Activated T-helper 17 cell treated with anti-CD3 and anti-CD28 coated beads, Interleukin-2, amount 50 U/mL, for 72 hours (primary cell): ENCODE data around the gene MOB3A. TPM values are rescaled to one million over a fixed set of nuclear protein-coding genes. Genes with fewer than 3 reads are reported as not detected.

Experiments
- ATAC-seq: fragments of 150-1000 bp; cut with Tn5 transposase; replicated peaks from 2 replicates; pipeline ENCODE4 v1.10.0; 2021; ENCODE audit warnings: mild to moderate bottlenecking, moderate library complexity
- H3K27ac Mint-ChIP-seq: one replicate; pipeline ENCODE4 v1.8.0; 2022; ENCODE audit warnings: mixed read lengths
- H3K27me3 Mint-ChIP-seq: one replicate; pipeline ENCODE4 v1.8.0; 2022; ENCODE audit warnings: mixed read lengths
- H3K36me3 Mint-ChIP-seq: one replicate; pipeline ENCODE4 v1.8.0; 2022; ENCODE audit warnings: low read depth, mild to moderate bottlenecking, mixed read lengths
- H3K4me1 Mint-ChIP-seq: one replicate; pipeline ENCODE4 v1.8.0; 2022; ENCODE audit warnings: mixed read lengths
- H3K4me3 Mint-ChIP-seq: one replicate; pipeline ENCODE4 v1.8.0; 2022; ENCODE audit warnings: mild to moderate bottlenecking, mixed read lengths
- H3K9me3 Mint-ChIP-seq: one replicate; pipeline ENCODE4 v1.8.0; 2022; ENCODE audit warnings: mixed read lengths
- total RNA-seq, 2 donors: library from RNA; stranded (reverse); gene quantifications; one replicate each; pipeline ENCODE4 v1.2.3, GENCODE V29; 2022

Gene MOB3A
- total RNA-seq, 2 donors from 2014 or later: 271 to 387 TPM

- Mint-ChIP-seq H3K27me3 (no peaks in the 10 kb centered on the region), H3K9me3 (no peaks in the 10 kb centered on the region), H3K36me3 (no peaks in the 10 kb centered on the region), H3K4me1 (peaks cover 4% of the 10 kb centered on the region), H3K4me3 (no peak overlapping the region), H3K27ac (no peak overlapping the region)
- no peak for ATAC-seq
Measured at GRCh38 chr19:2021453-2022140, 74.5 kb downstream of the MOB3A start.

Other genes starting within 250 kb of the MOB3A start
- 10 to 100 TPM; 39.7 to 50.0 TPM for gene REXO1, start 247.8 kb downstream of the MOB3A start, total RNA-seq
- gene KLF16, start 232.7 kb downstream of the MOB3A start, total RNA-seq: 10 to 100 TPM; 16.3 to 32.9 TPM
- 100 to 1,000 TPM in 1 of 2 donors, 10 to 100 TPM in 1; 84.4 to 109 TPM for gene ABHD17A, start 210.8 kb downstream of the MOB3A start, total RNA-seq
- gene ADAT3, start 190.9 kb downstream of the MOB3A start, total RNA-seq: 10 to 100 TPM; 11.6 to 12.2 TPM
- gene SCAMP4, start 190.9 kb downstream of the MOB3A start, total RNA-seq: 10 to 100 TPM; 31.7 to 36.4 TPM
- 10 to 100 TPM; 50.2 to 50.7 TPM for gene CSNK1G2, start 155.2 kb downstream of the MOB3A start, total RNA-seq
- 10 to 100 TPM; 44.2 to 56.0 TPM for gene BTBD2, start 80.6 kb downstream of the MOB3A start, total RNA-seq
- 100 to 1,000 TPM; 280 to 525 TPM for gene MKNK2, start 45.1 kb downstream of the MOB3A start, total RNA-seq
- gene IZUMO4, start 589 bp upstream of the MOB3A start, total RNA-seq: 100 to 1,000 TPM in 1 of 2 donors, 10 to 100 TPM in 1; 13.9 to 143 TPM
- 100 to 1,000 TPM in 1 of 2 donors, 10 to 100 TPM in 1; 83.6 to 108 TPM for gene AP3D1, start 55.2 kb upstream of the MOB3A start, total RNA-seq
- 100 to 1,000 TPM in 1 of 2 donors, 10 to 100 TPM in 1; 76.6 to 114 TPM for gene DOT1L, start 67.6 kb upstream of the MOB3A start, total RNA-seq
- 10 to 100 TPM; 45.8 to 74.8 TPM for gene PLEKHJ1, start 140.0 kb upstream of the MOB3A start, total RNA-seq
- gene SF3A2, start 140.5 kb upstream of the MOB3A start, total RNA-seq: 100 to 1,000 TPM in 1 of 2 donors, 10 to 100 TPM in 1; 99.5 to 119 TPM
- 1 to 10 TPM; 2.0 to 6.1 TPM for gene AMH, start 153.0 kb upstream of the MOB3A start, total RNA-seq
- 1 to 10 TPM in 1 of 2 donors, under 1 TPM in 1; 0.61 to 1.0 TPM for gene JSRP1, start 160.1 kb upstream of the MOB3A start, total RNA-seq
- gene PEAK3, start 185.8 kb upstream of the MOB3A start, total RNA-seq: under 1 TPM; 0.09 to 0.32 TPM
- gene LINGO3, start 211.8 kb upstream of the MOB3A start, total RNA-seq: under 1 TPM in 1 of 2 donors, not detected in 1; 0.17 TPM
- gene LSM7, start 232.3 kb upstream of the MOB3A start, total RNA-seq: 100 to 1,000 TPM in 1 of 2 donors, 10 to 100 TPM in 1; 96.2 to 140 TPM
- 10 to 100 TPM; 23.7 to 46.5 TPM for gene SPPL2B, start 232.4 kb upstream of the MOB3A start, total RNA-seq